Fibroblast of mammary gland (primary cell): ENCODE measurements around the gene HMMR.
A peak's percentile ranks its signal among the peaks of the same experiment; 100 is the strongest.

Experiments
- DNase-seq: peaks from one replicate; pipeline ENCODE4 v3.0.0-alpha.2; 2010; ENCODE audit warnings: low read depth
- H3K4me3 ChIP-seq: 2 replicates; pipeline ENCODE4 v1.5.1; 2011; ENCODE audit warnings: low read depth, mild to moderate bottlenecking, low read length, moderate library complexity; ENCODE audit not compliant: control insufficient read depth
- CTCF ChIP-seq: conservative IDR thresholded peaks from 2 replicates; pipeline ENCODE4 v1.5.1; 2011; ENCODE audit warnings: low read depth, low read length, inconsistent platforms; ENCODE audit not compliant: control insufficient read depth, insufficient read depth

HMMR gene

GRCh38 chr5:163473635-163474243 lies 13.3 kb downstream of the HMMR start:
- peak; percentile 37 for DNase-seq
- TF ChIP-seq CTCF, result peak; percentile 37

GRCh38 chr5:163475411-163475810 lies 15.0 kb downstream of the HMMR start:
- no peak overlapping the region for H3K4me3 ChIP-seq
- no peak for DNase-seq
- TF ChIP-seq CTCF, result no peak

More at GRCh38 chr5:163473635-163474243, 13.3 kb downstream of the HMMR start:
- H3K4me3 ChIP-seq, result no peak overlapping the region

- no peak for DNase-seq
These were observed 17.9 kb downstream of the HMMR start for GRCh38 chr5:163478126-163478981.

GRCh38 chr5:163478982-163479271 lies 18.5 kb downstream of the HMMR start:
- no peak overlapping the region for H3K4me3 ChIP-seq
- TF ChIP-seq CTCF, result no peak
- DNase-seq, result no peak

More at GRCh38 chr5:163478126-163478981, 17.9 kb downstream of the HMMR start:
- TF ChIP-seq CTCF, result no peak
- H3K4me3 ChIP-seq, result no peak overlapping the region

GRCh38 chr5:163489055-163489744 lies 28.8 kb downstream of the HMMR start:
- H3K4me3 ChIP-seq, result no peak overlapping the region
- peak; percentile 40 for DNase-seq
- TF ChIP-seq CTCF, result peak; percentile 25

- no peak overlapping the region for H3K4me3 ChIP-seq
- no peak for TF ChIP-seq CTCF
- no peak for DNase-seq
These were observed 29.3 kb downstream of the HMMR start for GRCh38 chr5:163489745-163490075.
